ENCODE measurements around the gene OR6K3.
"Not testable (repeated sequence)": the region's sequence is repeated elsewhere in the genome, so short reads cannot be mapped to it uniquely, and the experiment has no call there.

OR6K3 gene

DNA sequence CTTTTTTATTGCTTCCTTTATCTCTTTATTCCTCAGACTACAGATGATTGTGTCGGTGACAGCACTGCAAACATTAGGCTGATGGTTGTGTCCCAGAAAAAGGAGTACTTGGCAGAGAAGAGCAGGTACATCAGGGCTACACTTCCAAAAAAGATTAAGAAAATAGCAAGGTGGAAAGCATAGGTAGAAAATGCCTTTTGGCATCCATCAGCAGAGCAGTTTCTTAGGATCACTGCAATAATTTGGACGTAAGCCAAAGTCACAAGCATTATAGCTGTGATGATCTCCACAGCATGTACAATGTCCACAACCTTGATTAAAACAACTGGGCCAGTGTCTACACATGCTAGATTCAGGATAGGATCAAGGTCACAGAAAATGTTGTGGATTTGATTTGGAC lies 25.9 kb downstream of the OR6K3 start:
- Histone ChIP-seq H3K4me2 (ENCODE audit: low read length) (no peak overlapping the region), H3K4me1 (ENCODE audit: control insufficient read depth, low read length) (no peaks in the 10 kb centered on the region), H3K9me2 (replicated peaks; ENCODE audit: control insufficient read depth, low read length) (no peaks in the 10 kb centered on the region), H3K27me3 (ENCODE audit: control insufficient read depth, low read length) (no peaks in the 10 kb centered on the region), H3K79me2 (ENCODE audit: control insufficient read depth, low read length) (no peaks in the 10 kb centered on the region), H4K20me1 (ENCODE audit: control insufficient read depth, insufficient read depth, low read depth, low read length) (no peaks in the 10 kb centered on the region), H3K4me3 (ENCODE audit: low read length) (no peak overlapping the region), H3F3A (ENCODE audit: control insufficient read depth, insufficient read depth) (no peaks in the 10 kb centered on the region), H3K36me3 (ENCODE audit: control insufficient read depth, low read length) (no peaks in the 10 kb centered on the region), H3K27ac (ENCODE audit: low read depth, low read length) (no peak overlapping the region), H3K9me3 (ENCODE audit: control insufficient read depth, insufficient read depth, low read length) (no peaks in the 10 kb centered on the region)
- TF ChIP-seq EZH2phosphoT487 (IDR thresholded peaks at IDR 0.05; ENCODE audit: borderline replicate concordance, low read length), result no peak
- TF ChIP-seq, protein P1, sequence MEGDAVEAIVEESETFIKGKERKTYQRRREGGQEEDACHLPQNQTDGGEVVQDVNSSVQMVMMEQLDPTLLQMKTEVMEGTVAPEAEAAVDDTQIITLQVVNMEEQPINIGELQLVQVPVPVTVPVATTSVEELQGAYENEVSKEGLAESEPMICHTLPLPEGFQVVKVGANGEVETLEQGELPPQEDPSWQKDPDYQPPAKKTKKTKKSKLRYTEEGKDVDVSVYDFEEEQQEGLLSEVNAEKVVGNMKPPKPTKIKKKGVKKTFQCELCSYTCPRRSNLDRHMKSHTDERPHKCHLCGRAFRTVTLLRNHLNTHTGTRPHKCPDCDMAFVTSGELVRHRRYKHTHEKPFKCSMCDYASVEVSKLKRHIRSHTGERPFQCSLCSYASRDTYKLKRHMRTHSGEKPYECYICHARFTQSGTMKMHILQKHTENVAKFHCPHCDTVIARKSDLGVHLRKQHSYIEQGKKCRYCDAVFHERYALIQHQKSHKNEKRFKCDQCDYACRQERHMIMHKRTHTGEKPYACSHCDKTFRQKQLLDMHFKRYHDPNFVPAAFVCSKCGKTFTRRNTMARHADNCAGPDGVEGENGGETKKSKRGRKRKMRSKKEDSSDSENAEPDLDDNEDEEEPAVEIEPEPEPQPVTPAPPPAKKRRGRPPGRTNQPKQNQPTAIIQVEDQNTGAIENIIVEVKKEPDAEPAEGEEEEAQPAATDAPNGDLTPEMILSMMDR (IDR thresholded peaks at IDR 0.05; ENCODE audit: low read depth, low read length, poor library complexity, severe bottlenecking), result no peak

DNA sequence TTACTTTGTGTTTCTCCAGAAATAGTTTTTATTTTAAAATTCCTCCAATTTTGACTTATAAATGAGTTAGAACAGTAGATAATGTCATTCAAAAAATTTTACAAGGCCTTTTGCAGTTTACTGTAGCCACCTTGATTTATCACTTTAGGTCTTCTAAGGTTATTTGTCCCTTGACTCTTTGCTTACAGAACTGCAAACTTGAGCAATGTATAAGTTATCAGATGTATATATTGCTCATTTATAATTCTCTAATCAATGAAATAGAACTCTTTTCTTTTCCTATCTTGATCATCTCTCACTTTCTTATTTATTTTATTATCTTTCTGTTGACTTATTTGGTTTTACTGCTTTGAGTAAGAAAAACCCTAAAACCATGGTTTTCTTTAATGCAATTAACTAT lies 28.2 kb downstream of the OR6K3 start:
- Histone ChIP-seq H3K4me1 (ENCODE audit: control insufficient read depth, low read length) (no peaks in the 10 kb centered on the region), H3K36me3 (ENCODE audit: control insufficient read depth, low read length) (no peaks in the 10 kb centered on the region), H3K27ac (ENCODE audit: low read depth, low read length) (no peak overlapping the region), H3K4me3 (ENCODE audit: low read length) (no peak overlapping the region), H3K9me3 (ENCODE audit: control insufficient read depth, insufficient read depth, low read length) (no peaks in the 10 kb centered on the region), H3F3A (ENCODE audit: control insufficient read depth, insufficient read depth) (no peaks in the 10 kb centered on the region), H3K27me3 (ENCODE audit: control insufficient read depth, low read length) (no peaks in the 10 kb centered on the region), H3K79me2 (ENCODE audit: control insufficient read depth, low read length) (no peaks in the 10 kb centered on the region), H4K20me1 (ENCODE audit: control insufficient read depth, insufficient read depth, low read depth, low read length) (no peaks in the 10 kb centered on the region), H3K9me2 (replicated peaks; ENCODE audit: control insufficient read depth, low read length) (no peaks in the 10 kb centered on the region), H3K4me2 (ENCODE audit: low read length) (no peak overlapping the region)
- TF ChIP-seq, protein P1 (IDR thresholded peaks at IDR 0.05; ENCODE audit: low read depth, low read length, poor library complexity, severe bottlenecking), result no peak
- no peak for TF ChIP-seq EZH2phosphoT487 (IDR thresholded peaks at IDR 0.05; ENCODE audit: borderline replicate concordance, low read length)

DNA sequence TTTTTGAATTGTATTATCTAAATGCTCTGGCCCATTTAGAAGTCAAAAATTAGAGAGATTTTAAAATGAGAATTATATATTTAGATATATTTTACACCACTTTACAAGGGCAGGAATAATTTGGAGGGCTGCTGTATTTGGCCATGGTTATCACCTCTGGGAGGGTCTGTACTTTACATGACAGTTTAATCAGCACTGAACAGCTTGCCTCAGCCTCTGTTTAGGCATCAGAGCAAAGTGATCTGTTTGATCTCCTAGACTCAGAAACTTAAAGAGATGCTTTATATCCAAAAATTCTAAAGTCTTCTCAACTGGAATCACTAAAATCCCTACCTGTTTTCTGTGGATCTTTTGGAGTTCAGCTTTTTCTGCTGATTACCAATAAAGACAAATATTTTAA lies 28.6 kb downstream of the OR6K3 start:
- no peaks in the 10 kb centered on the region for H3K4me1 ChIP-seq (ENCODE audit: control insufficient read depth, low read length)
- no peaks in the 10 kb centered on the region for H3K9me2 ChIP-seq (replicated peaks; ENCODE audit: control insufficient read depth, low read length)
- H3K79me2 ChIP-seq (ENCODE audit: control insufficient read depth, low read length), result no peaks in the 10 kb centered on the region
- no peaks in the 10 kb centered on the region for H3F3A ChIP-seq (ENCODE audit: control insufficient read depth, insufficient read depth)
- H3K27ac ChIP-seq (ENCODE audit: low read depth, low read length), result no peak overlapping the region
- no peak overlapping the region for H3K4me2 ChIP-seq (ENCODE audit: low read length)
- H3K36me3 ChIP-seq (ENCODE audit: control insufficient read depth, low read length), result no peaks in the 10 kb centered on the region
- H3K27me3 ChIP-seq (ENCODE audit: control insufficient read depth, low read length), result no peaks in the 10 kb centered on the region
- no peaks in the 10 kb centered on the region for H4K20me1 ChIP-seq (ENCODE audit: control insufficient read depth, insufficient read depth, low read depth, low read length)
- no peak overlapping the region for H3K4me3 ChIP-seq (ENCODE audit: low read length)
- no peaks in the 10 kb centered on the region for H3K9me3 ChIP-seq (ENCODE audit: control insufficient read depth, insufficient read depth, low read length)
- TF ChIP-seq EZH2phosphoT487 (IDR thresholded peaks at IDR 0.05; ENCODE audit: borderline replicate concordance, low read length), result no peak
- TF ChIP-seq, protein P1 (IDR thresholded peaks at IDR 0.05; ENCODE audit: low read depth, low read length, poor library complexity, severe bottlenecking), result no peak

DNA sequence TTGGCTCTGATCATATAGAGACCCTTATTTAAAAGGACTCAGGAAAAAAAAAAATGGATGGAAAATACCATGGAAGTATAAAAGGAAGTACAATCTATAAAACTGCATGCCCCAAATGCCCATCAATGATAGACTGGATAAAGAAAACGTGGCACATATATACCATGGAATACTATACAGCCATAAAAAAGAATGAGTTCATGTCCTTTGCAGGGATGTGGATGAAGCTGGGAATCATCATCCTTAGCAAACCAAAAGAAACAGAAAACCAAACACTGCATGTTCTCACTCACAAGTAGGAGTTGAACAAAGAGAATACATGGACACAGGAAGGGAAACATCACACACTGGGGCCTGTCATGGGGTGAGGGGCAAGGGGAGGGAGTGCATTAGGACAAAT lies 29.4 kb downstream of the OR6K3 start:
- not testable (repeated sequence) for H3K9me2 ChIP-seq (replicated peaks; ENCODE audit: control insufficient read depth, low read length); H4K20me1 ChIP-seq (ENCODE audit: control insufficient read depth, insufficient read depth, low read depth, low read length); H3K9me3 ChIP-seq (ENCODE audit: control insufficient read depth, insufficient read depth, low read length); H3K4me2 ChIP-seq (ENCODE audit: low read length); H3K27ac ChIP-seq (ENCODE audit: low read depth, low read length); H3K4me1 ChIP-seq (ENCODE audit: control insufficient read depth, low read length); H3K79me2 ChIP-seq (ENCODE audit: control insufficient read depth, low read length); H3K36me3 ChIP-seq (ENCODE audit: control insufficient read depth, low read length); H3F3A ChIP-seq (ENCODE audit: control insufficient read depth, insufficient read depth); H3K27me3 ChIP-seq (ENCODE audit: control insufficient read depth, low read length); H3K4me3 ChIP-seq (ENCODE audit: low read length)
